ENCODE results near the gene APCDD1L.

DNA sequence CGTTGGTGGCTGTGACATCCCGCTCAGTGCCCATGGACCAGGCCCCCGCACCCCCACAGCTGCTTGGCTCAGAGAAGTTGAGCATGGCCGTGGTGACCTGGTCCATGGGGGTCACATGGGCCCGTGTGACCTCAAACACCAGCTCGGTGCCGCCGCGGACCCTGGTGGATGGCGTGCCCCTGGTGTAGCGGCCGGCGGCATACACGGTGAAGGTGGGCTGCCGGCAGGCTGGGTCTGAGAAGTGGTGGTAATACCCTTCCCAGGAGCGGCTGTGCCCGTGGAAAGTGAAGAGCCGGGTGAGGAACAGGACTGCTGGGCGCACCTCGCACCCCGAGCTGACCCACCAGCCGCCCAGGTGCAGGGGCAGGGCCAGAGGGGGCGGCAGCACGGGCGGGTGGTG lies 54.1 kb downstream of the APCDD1L start:
- TF ChIP-seq, protein P1, sequence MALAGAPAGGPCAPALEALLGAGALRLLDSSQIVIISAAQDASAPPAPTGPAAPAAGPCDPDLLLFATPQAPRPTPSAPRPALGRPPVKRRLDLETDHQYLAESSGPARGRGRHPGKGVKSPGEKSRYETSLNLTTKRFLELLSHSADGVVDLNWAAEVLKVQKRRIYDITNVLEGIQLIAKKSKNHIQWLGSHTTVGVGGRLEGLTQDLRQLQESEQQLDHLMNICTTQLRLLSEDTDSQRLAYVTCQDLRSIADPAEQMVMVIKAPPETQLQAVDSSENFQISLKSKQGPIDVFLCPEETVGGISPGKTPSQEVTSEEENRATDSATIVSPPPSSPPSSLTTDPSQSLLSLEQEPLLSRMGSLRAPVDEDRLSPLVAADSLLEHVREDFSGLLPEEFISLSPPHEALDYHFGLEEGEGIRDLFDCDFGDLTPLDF (CRISPR knock-in tag; IDR thresholded peaks at IDR 0.05), result no peak
- no peak for TF ChIP-seq RELA (CRISPR knock-in tag; IDR thresholded peaks at IDR 0.05; ENCODE audit: borderline replicate concordance)
- no peak for TF ChIP-seq SP1 (CRISPR knock-in tag; conservative IDR thresholded peaks at IDR 0.05)
- TF ChIP-seq CTCF (IDR thresholded peaks at IDR 0.05), result no peak
- TF ChIP-seq MAX (CRISPR knock-in tag; IDR thresholded peaks at IDR 0.05), result no peak
- no peak for TF ChIP-seq JUN (CRISPR knock-in tag; IDR thresholded peaks at IDR 0.05)
- TF ChIP-seq ZNF138 (CRISPR knock-in tag; conservative IDR thresholded peaks at IDR 0.05), result no peak
